HG02610 (cell line): ENCODE measurements around the gene GCAT.

ENCODE experiments used
- ATAC-seq: cut with Tn5 transposase; IDR thresholded peaks from one replicate; pipeline ENCODE4 v1.9.1; 2021; ENCODE audit warnings: mild to moderate bottlenecking, moderate library complexity; ENCODE audit not compliant: unreplicated experiment

GCAT gene

DNA sequence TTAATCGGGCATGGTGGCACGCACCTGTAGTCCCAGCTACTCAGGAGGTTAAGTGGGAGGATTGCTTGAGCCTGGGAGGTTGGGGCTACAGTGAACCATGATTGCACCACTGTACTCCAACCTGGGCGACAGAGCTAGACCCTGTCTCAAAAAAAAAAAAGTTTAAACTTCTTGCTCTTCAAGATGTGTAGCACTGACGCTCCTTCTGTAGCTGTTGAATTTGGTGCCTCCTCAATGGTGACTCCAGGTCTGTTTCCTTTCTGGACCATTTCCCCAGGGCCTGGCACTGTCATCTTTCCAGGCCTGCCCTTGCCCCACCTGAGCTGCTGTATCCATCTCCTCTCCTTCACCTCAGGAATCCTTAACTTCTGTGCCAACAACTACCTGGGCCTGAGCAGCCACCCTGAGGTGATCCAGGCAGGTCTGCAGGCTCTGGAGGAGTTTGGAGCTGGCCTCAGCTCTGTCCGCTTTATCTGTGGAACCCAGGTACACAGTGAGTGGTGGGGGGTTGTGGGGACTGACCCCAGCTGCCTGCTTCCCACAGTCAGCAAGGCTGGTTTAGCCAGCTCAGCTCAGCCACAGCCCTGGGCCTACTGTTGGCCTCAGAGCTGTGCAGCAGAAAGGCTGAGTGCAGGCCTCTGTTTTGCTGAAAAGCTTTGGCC lies 2.1 kb downstream of the GCAT start:
- no peak for ATAC-seq

- ATAC-seq, result no peak
Observed at GRCh38 chr22:37811867-37812266, 4.1 kb downstream of the GCAT start.

- no peak for ATAC-seq
Observed at GRCh38 chr22:37812869-37813678, 5.3 kb downstream of the GCAT start.

- ATAC-seq, result no peak
Observed at GRCh38 chr22:37815593-37815992, 7.9 kb downstream of the GCAT start.

DNA sequence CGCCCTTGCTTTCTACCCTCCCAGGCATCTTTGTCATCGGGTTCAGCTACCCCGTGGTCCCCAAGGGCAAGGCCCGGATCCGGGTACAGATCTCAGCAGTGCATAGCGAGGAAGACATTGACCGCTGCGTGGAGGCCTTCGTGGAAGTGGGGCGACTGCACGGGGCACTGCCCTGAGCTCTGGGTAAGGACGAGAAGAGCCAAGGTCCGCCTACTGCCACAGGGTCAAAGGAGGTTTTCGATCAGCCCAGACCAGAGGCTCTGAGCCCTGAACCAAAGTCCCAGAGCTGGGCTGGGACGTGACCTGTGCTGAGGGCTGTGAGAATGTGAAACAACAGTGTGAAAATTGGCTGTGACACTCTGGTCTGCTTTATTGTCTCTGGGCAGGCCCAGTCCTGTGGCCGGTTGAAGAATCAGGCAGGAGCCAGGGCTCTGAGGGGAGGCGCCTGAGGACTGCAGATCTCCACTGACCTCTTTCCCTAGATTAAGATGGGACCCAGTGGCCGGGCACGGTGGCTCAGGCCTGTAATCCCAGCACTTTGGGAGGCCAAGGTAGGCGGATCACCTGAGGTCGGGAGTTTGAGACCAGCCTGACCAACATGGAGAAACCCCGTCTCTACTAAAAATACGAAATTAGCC lies 8.9 kb downstream of the GCAT start:
- ATAC-seq, result no peak

- peak; percentile 55 for ATAC-seq
Observed at GRCh38 chr22:37817705-37818408, 10.1 kb downstream of the GCAT start.

DNA sequence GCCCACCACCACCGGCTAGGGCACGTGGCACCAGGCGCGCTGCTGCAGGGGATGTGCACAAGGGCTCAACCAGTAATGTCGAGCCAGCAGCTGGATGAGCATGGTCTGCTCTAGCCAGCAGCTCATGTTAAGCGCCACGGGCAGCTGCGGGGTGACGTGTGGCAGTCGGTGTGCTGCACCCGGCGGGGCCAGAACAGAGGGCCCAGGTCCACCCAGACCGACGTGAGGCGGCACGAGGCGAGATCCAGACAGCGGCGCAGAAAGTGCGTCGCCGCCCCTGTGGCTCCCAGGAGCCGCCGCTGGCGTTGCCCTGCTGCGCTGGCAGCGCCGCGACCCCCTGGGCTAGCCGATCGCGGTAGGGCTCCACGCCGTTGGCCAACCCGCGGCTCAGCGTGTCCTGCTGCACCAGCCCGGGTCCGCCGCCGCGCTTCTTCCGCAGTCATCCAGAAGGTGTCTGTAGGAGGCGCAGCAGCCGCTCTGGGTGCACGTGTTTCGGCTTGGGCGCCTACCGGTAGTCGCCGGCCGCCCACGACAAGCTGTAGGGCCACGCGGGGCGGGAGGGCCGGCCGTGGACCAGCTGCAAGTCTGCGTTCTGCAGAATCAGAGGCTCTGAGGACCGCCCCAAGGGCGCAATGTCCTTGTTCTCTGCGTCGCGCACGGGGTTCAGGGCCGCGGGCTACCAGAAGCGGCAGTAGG lies 10.8 kb downstream of the GCAT start:
- ATAC-seq, result no peak

DNA sequence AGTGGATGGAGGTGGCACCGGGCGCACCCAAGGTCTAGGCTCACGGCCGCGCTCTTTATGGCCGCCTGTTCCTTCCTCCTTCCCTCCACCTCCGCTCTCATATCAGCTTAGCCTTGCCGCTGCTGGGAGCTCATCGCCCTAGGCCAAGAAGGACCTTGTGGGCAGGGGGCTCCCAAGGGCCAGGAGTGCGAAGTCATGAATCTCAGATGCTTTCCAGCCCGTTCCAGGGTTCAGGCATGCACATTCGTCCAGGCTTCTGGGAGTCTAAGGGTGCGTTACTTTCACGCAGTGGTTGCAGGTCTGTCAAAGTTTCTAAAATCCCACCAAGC lies 11.3 kb downstream of the GCAT start:
- no peak for ATAC-seq

DNA sequence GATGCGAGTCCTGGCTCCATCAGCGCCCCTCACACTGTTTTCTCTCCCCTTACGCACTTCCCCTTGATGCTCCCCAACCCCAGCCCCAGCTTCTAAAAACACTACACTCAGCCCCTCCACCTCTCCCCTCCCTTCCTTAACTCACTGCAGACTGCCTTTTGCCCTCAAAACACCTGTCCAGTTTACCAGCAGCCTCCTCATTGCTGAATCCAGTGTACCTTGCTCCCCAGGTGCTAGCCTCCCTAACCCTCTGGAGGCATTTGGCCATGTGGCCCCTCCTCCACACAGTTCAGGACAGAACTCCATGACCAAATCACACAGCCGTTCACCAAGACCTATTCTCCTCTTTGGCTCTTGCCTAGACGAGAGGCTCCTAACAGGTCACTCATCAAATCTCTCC lies 12.6 kb downstream of the GCAT start:
- ATAC-seq, result no peak

DNA sequence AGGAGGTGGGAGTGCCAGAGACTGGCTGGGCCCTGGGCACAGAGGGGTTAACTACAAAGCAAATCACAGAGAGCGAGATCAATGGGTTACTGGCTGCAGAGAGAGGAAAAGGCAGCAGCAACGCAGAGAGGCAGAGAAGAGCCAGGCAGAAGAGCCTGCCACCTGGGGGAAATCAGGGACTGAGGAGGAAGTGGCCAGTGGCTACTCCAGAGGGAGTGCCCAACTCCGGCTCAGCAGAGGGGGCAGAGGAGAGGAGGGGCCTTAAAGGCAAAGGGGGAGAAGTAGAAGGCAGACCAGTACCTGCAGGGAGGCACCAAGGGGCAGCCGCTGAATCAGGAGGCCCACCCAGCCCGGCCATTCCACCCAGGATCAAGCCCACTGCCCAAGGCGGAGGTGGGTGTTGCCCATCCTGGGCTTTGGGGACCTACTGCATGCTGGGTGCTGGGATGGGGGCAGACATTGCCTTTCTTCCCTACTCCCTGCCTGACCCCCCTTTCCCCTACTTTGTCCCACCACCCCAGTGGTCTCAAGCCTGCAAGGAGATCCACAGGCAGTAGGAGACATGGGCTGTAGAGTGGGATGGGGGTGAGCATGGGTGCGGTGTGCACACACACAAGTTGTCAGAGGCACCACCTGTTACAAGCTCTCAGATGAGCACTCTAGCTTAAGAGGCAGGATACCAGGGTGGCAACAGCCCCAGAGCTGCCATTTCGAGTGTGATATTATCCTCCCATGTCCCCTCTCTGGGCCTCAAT lies 14.5 kb downstream of the GCAT start:
- no peak for ATAC-seq

DNA sequence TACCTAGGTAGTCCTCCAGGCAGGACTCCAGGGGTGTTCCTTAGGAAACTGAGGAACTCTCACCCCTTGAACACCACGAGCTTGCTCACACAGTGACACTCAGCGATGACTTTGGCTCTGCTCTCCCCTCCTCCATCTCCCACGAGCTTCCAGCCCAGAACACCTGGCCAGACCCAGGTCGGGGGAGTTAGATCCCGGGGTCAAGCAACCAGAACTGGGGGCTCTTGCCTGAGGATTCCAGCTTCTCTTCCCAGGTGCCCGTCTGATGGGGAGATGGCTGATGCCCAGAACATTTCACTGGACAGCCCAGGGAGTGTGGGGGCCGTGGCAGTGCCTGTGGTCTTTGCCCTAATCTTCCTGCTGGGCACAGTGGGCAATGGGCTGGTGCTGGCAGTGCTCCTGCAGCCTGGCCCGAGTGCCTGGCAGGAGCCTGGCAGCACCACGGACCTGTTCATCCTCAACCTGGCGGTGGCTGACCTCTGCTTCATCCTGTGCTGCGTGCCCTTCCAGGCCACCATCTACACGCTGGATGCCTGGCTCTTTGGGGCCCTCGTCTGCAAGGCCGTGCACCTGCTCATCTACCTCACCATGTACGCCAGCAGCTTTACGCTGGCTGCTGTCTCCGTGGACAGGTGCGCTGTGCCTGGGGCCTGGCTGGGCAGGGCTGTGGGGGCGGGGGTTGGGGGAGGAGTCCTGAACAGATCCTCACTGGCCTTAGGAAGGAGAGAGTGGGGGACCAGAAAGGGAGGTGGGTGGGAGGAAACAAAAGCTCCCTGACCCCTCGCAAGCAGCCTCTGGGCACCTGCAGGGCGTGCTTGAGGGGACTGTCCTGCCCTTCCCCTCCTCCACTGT lies 15.6 kb downstream of the GCAT start, which contains the start of gene GALR3:
Gene GALR3 (plus strand): TSS at position 249 of the 852 bp plus-strand sequence. CDS start 25 bp downstream, at position 274.
- ATAC-seq, result no peak

DNA sequence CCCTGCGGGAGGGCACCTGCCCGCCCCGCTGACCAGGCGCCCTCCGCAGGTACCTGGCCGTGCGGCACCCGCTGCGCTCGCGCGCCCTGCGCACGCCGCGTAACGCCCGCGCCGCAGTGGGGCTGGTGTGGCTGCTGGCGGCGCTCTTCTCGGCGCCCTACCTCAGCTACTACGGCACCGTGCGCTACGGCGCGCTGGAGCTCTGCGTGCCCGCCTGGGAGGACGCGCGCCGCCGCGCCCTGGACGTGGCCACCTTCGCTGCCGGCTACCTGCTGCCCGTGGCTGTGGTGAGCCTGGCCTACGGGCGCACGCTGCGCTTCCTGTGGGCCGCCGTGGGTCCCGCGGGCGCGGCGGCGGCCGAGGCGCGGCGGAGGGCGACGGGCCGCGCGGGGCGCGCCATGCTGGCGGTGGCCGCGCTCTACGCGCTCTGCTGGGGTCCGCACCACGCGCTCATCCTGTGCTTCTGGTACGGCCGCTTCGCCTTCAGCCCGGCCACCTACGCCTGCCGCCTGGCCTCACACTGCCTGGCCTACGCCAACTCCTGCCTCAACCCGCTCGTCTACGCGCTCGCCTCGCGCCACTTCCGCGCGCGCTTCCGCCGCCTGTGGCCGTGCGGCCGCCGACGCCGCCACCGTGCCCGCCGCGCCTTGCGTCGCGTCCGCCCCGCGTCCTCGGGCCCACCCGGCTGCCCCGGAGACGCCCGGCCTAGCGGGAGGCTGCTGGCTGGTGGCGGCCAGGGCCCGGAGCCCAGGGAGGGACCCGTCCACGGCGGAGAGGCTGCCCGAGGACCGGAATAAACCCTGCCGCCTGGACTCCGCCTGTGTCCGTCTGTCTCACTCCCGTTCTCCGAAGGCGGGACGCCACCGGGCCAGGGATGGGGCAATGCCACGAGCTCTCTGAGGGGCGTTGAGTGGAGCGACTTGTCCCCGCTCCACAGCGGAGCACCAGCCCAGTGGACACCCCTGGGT lies 17.2 kb downstream of the GCAT start:
- ATAC-seq, result no peak

GRCh38 chr22:37827056-37827455 lies 19.3 kb downstream of the GCAT start:
- no peak for ATAC-seq

GRCh38 chr22:37830093-37830842 lies 22.5 kb downstream of the GCAT start:
- no peak for ATAC-seq

GRCh38 chr22:37831472-37831871 lies 23.7 kb downstream of the GCAT start:
- no peak for ATAC-seq

DNA sequence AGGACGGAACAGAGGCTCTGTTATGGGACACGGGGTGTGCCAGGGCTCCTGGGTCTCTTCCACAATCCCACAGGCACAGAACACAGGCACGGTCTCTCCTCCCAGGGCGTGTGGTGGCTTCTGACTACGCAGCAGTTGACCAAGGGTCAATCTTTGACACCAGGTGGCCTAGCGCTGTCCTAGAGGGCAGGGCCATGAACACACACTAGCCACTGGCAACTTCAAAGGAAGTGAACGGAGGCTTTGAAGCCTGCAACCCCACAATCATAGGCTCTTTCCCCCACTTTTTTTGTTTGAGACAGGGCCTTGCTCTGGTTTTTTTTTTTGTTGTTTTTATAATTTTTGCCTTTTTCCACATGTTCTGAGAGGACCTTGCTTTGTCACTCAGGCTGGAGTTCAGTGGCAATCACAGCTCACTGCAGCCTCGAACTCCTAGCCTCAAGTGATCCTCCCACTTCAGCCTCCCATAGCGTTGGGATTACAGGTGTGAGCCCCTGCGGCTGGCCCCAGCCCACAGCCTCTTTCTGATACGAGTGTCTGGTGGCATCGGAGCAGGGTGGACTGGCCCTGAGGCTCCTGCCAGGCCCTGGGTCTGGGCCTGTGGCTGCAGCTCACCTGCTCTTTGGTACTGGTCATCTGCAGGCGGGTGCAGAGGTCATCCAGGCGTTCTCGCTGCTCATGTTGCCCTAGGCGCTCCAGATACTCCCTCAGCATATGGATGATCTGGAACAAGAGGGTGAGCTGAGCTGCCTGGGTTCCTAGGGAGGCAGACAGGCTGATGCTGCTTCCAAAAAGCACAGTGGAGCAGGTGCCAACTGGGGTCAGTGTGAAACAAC lies 24.5 kb downstream of the GCAT start:
- ATAC-seq, result no peak
